GM12891 (cell line): Measurements from ENCODE around the gene ENTHD1.

Experiments used
- DNase-seq: peaks from one replicate; pipeline ENCODE4 v3.0.0; 2011; ENCODE audit warnings: low spot score; ENCODE audit not compliant: insufficient read length
- FAIRE-seq: peaks from 2 replicates; lab custom pipeline; 2011; peaks lifted over from hg19 to GRCh38; lab: Jason Lieb, UNC
- PAX5 ChIP-seq: IDR thresholded peaks from 2 replicates; pipeline ENCODE4 v1.6.1; 2011; ENCODE audit warnings: low read length, moderate library complexity, mild to moderate bottlenecking; ENCODE audit not compliant: insufficient read depth, severe bottlenecking
- POLR2A ChIP-seq: IDR thresholded peaks from 2 replicates; pipeline ENCODE4 v1.6.1; 2011; ENCODE audit warnings: low read depth, low read length, control low read depth
- POLR2AphosphoS5 ChIP-seq: IDR thresholded peaks from 2 replicates; pipeline ENCODE4 v1.6.1; 2011; ENCODE audit warnings: low read depth, low read length, control low read depth
- POU2F2 ChIP-seq: IDR thresholded peaks from 2 replicates; pipeline ENCODE4 v1.6.1; 2011; ENCODE audit warnings: low read depth, mild to moderate bottlenecking, control low read depth, low read length, moderate library complexity
- SPI1 ChIP-seq: IDR thresholded peaks from 2 replicates; pipeline ENCODE4 v1.6.1; 2011; ENCODE audit warnings: low read depth, low read length, control low read depth
- TAF1 ChIP-seq: IDR thresholded peaks from 2 replicates; pipeline ENCODE4 v1.6.1; 2011; ENCODE audit warnings: low read depth, low read length, control low read depth

ENTHD1 gene

GRCh38 chr22:39926753-39927152 is 33.2 kb upstream of the ENTHD1 start:
- DNase-seq = no peak
- no peak for FAIRE-seq
- TF ChIP-seq PAX5 (no peak), POU2F2 (no peak), TAF1 (no peak), POLR2AphosphoS5 (no peak), POLR2A (no peak), SPI1 (no peak)

GRCh38 chr22:39925909-39926679 is 32.5 kb upstream of the ENTHD1 start:
- DNase-seq (no peak), FAIRE-seq (no peak)
- TF ChIP-seq POU2F2 (no peak), POLR2A (no peak), SPI1 (no peak), POLR2AphosphoS5 (no peak), PAX5 (no peak), TAF1 (no peak)

- TF ChIP-seq POLR2AphosphoS5 (no peak), PAX5 (no peak), SPI1 (no peak), TAF1 (no peak), POLR2A (no peak), POU2F2 (no peak)
- DNase-seq (no peak), FAIRE-seq (no peak)
Measured at GRCh38 chr22:39925273-39925672, 31.7 kb upstream of the ENTHD1 start.

GRCh38 chr22:39924286-39924685 is 30.7 kb upstream of the ENTHD1 start:
- DNase-seq = no peak
- no peak for FAIRE-seq
- no peak for TF ChIP-seq POLR2AphosphoS5
- TF ChIP-seq POU2F2 = no peak
- TF ChIP-seq TAF1 = no peak
- no peak for TF ChIP-seq PAX5
- no peak for TF ChIP-seq SPI1
- TF ChIP-seq POLR2A = no peak

- DNase-seq (no peak), FAIRE-seq (no peak)
- TF ChIP-seq POU2F2 (no peak), PAX5 (no peak), TAF1 (no peak), POLR2A (no peak), POLR2AphosphoS5 (no peak), SPI1 (0 out of 2 replicates have a peak, but pooled peaks have one; percentile 29)
Measured at GRCh38 chr22:39923696-39924095, 30.1 kb upstream of the ENTHD1 start.

GRCh38 chr22:39920134-39920743 is 26.7 kb upstream of the ENTHD1 start:
- no peak for TF ChIP-seq POU2F2
- TF ChIP-seq SPI1 = no peak
- TF ChIP-seq POLR2A = no peak
- TF ChIP-seq TAF1 = no peak
- TF ChIP-seq PAX5 = no peak
- no peak for TF ChIP-seq POLR2AphosphoS5
- no peak for DNase-seq
- no peak for FAIRE-seq

GRCh38 chr22:39917776-39918495 is 24.4 kb upstream of the ENTHD1 start:
- DNase-seq = no peak
- FAIRE-seq = peak; percentile 16

GRCh38 chr22:39917197-39917643 is 23.7 kb upstream of the ENTHD1 start:
- no peak for FAIRE-seq
- no peak for TF ChIP-seq POU2F2
- TF ChIP-seq POLR2A = no peak
- no peak for DNase-seq

More at GRCh38 chr22:39917776-39918495, 24.4 kb upstream of the ENTHD1 start:
- TF ChIP-seq POU2F2 = no peak
- no peak for TF ChIP-seq SPI1
- TF ChIP-seq POLR2AphosphoS5 = no peak
- TF ChIP-seq PAX5 = no peak
- no peak for TF ChIP-seq POLR2A
- no peak for TF ChIP-seq TAF1

GRCh38 chr22:39916496-39916895 is 22.9 kb upstream of the ENTHD1 start:
- TF ChIP-seq POU2F2 = no peak
- no peak for TF ChIP-seq POLR2A
- no peak for TF ChIP-seq POLR2AphosphoS5
- TF ChIP-seq PAX5 = no peak
- no peak for TF ChIP-seq SPI1
- TF ChIP-seq TAF1 = no peak
- FAIRE-seq = no peak
- DNase-seq = no peak

- DNase-seq (no peak), FAIRE-seq (no peak)
- TF ChIP-seq POLR2AphosphoS5 = no peak
- TF ChIP-seq POLR2A = no peak
- no peak for TF ChIP-seq SPI1
- TF ChIP-seq TAF1 = no peak
- no peak for TF ChIP-seq POU2F2
- no peak for TF ChIP-seq PAX5
Measured at GRCh38 chr22:39915295-39915726, 21.8 kb upstream of the ENTHD1 start.
